HFFc6 (cell line): ENCODE results near the gene HDAC6. TPM values are rescaled to one million over a fixed set of nuclear protein-coding genes. Genes with fewer than 3 reads are reported as not detected.

Experiments
- DNase-seq: peaks from one replicate; pipeline ENCODE4 v3.0.0-alpha.2; 2018
- H3K27ac Mint-ChIP-seq: 2 replicates; pipeline ENCODE4 v1.8.0; 2020; ENCODE audit warnings: mild to moderate bottlenecking, mixed read lengths
- H3K27me3 Mint-ChIP-seq: 2 replicates; pipeline ENCODE4 v1.8.0; 2021; ENCODE audit warnings: mild to moderate bottlenecking, moderate library complexity, mixed read lengths; ENCODE audit not compliant: insufficient read depth
- H3K36me3 Mint-ChIP-seq: 2 replicates; pipeline ENCODE4 v1.8.0; 2021; ENCODE audit warnings: low read depth, mixed read lengths
- H3K4me1 Mint-ChIP-seq: 2 replicates; pipeline ENCODE4 v1.8.0; 2020; ENCODE audit warnings: low read depth, mixed read lengths
- H3K4me3 Mint-ChIP-seq: 2 replicates; pipeline ENCODE4 v1.8.0; 2020; ENCODE audit warnings: mild to moderate bottlenecking, moderate library complexity, mixed read lengths
- H3K9me3 Mint-ChIP-seq: 2 replicates; pipeline ENCODE4 v1.8.0; 2020; ENCODE audit warnings: mild to moderate bottlenecking, mixed read lengths
- total RNA-seq, 6 experiments: library from RNA; stranded (reverse); fragmentation: NEBNext Ultra II Directional; extraction: Animal tissue kit (Norgen Biotek cat#: 25700); gene quantifications; 2 replicates in 1 of 6; 3 replicates in 5 of 6; pipeline ENCODE4 v1.2.3, GENCODE V29; 2021
- TF ChIP-seq, protein P1 (sequence below): fragments of 200-600 bp; sonication (generic); IDR thresholded peaks from 2 replicates; pipeline ENCODE4 v1.5.0; 2021; ENCODE audit warnings: antibody characterized with exemption, mild to moderate bottlenecking

The HDAC6 gene
- total RNA-seq, 6 experiments from 2014 or later = 22.4 to 30.8 (median 27.1) TPM

DNA sequence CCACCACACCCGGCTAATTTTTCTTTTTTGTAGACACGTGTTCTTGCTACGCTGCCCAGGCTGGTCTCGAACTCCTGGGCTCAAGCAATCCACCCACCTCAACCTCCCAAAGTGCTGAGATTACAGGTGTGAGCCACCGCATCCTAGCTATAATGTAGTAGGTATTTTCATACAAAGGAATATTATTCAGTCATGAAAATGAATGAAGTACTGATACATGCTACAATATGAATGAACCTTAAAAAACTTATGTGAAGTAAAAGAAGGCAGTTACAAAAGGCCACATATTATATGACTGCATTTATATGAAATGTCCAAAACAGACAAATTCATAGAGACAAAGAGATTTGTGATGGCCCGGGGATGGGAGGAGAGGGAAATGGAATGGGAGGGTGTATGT, 20.2 kb upstream of the HDAC6 start:
- H3K27ac Mint-ChIP-seq = no peak overlapping the region
- peaks cover 9% of the 10 kb centered on the region; the same call in 1 of the 2 replicates for H3K27me3 Mint-ChIP-seq
- H3K9me3 Mint-ChIP-seq = no peaks in the 10 kb centered on the region
- H3K36me3 Mint-ChIP-seq = no peaks in the 10 kb centered on the region
- TF ChIP-seq, protein P1, sequence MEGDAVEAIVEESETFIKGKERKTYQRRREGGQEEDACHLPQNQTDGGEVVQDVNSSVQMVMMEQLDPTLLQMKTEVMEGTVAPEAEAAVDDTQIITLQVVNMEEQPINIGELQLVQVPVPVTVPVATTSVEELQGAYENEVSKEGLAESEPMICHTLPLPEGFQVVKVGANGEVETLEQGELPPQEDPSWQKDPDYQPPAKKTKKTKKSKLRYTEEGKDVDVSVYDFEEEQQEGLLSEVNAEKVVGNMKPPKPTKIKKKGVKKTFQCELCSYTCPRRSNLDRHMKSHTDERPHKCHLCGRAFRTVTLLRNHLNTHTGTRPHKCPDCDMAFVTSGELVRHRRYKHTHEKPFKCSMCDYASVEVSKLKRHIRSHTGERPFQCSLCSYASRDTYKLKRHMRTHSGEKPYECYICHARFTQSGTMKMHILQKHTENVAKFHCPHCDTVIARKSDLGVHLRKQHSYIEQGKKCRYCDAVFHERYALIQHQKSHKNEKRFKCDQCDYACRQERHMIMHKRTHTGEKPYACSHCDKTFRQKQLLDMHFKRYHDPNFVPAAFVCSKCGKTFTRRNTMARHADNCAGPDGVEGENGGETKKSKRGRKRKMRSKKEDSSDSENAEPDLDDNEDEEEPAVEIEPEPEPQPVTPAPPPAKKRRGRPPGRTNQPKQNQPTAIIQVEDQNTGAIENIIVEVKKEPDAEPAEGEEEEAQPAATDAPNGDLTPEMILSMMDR = no peak
- no peak for DNase-seq
- H3K4me1 Mint-ChIP-seq = no peaks in the 10 kb centered on the region
- H3K4me3 Mint-ChIP-seq = no peak overlapping the region

DNA sequence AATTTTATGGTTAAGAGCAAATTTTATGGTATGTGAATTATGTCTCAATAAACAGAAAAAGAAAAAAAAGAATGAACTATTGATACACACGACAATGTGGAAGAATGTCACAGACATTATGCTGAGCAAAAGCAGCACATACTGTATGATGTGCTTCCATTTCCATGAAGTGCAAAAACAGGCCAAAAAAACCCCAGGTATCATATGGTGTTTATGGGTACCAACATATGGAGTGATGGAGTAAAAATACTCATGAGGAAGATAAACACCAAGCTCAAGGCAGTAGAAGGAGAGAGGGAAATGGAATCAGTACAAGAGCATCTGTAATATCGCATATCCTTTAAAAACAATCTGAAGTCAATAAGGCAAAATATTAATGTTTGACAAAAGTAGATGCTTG, 19.7 kb upstream of the HDAC6 start:
- H3K4me1 Mint-ChIP-seq = no peaks in the 10 kb centered on the region
- H3K4me3 Mint-ChIP-seq = no peak overlapping the region
- TF ChIP-seq, protein P1 = no peak
- DNase-seq = no peak
- H3K27ac Mint-ChIP-seq = no peak overlapping the region
- H3K36me3 Mint-ChIP-seq = no peaks in the 10 kb centered on the region
- no peaks in the 10 kb centered on the region for H3K9me3 Mint-ChIP-seq
- H3K27me3 Mint-ChIP-seq = peaks cover 7% of the 10 kb centered on the region

DNA sequence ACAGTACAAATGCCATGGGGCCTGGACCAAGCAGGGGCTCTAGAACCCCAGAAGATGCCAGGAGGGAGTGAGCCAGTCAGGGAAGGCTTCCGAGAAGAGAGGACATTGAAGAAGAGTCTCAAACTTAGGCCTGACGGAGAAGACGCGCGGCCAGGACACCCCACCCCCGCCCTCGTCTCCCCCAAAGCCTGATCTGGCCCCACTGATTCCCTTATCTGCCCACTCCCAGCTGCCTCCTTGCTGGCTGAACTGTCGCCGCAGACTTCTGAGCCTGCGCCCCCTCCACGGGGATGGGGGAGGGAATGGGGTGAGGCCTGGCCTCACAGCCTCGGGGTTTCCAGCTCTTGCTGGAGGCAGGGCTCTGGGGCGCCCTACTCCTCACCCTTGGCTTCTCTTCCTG, 19.1 kb upstream of the HDAC6 start:
- no peaks in the 10 kb centered on the region for H3K9me3 Mint-ChIP-seq
- no peaks in the 10 kb centered on the region for H3K4me1 Mint-ChIP-seq
- no peak for DNase-seq
- H3K27me3 Mint-ChIP-seq = peaks cover 11% of the 10 kb centered on the region
- no peaks in the 10 kb centered on the region for H3K36me3 Mint-ChIP-seq
- no peak overlapping the region for H3K27ac Mint-ChIP-seq
- TF ChIP-seq, protein P1 = no peak
- H3K4me3 Mint-ChIP-seq = no peak overlapping the region

DNA sequence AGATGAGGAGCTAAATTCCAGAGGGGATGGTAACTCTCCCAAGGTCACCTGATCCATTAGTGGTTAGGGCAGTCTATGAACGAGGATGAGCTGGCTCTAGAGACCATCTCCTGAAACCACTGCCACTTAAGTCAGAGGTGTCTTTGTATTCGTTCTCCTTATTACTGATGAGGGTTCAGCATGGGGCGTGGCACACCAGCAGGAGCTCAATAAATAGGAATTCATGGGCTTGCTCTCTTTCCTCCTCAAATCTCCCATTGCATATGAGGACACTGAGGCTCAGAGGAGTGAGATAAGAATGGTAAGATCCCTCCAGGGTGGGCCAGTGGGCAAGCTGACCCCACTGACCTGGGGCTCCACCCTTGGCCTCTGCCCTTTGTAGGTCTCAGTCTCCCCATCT, 17.1 kb upstream of the HDAC6 start:
- Mint-ChIP-seq H3K9me3 (no peaks in the 10 kb centered on the region), H3K27me3 (peaks cover 17% of the 10 kb centered on the region), H3K4me3 (no peak overlapping the region), H3K27ac (no peak overlapping the region), H3K36me3 (no peaks in the 10 kb centered on the region), H3K4me1 (no peaks in the 10 kb centered on the region)
- TF ChIP-seq, protein P1 = no peak
- no peak for DNase-seq

DNA sequence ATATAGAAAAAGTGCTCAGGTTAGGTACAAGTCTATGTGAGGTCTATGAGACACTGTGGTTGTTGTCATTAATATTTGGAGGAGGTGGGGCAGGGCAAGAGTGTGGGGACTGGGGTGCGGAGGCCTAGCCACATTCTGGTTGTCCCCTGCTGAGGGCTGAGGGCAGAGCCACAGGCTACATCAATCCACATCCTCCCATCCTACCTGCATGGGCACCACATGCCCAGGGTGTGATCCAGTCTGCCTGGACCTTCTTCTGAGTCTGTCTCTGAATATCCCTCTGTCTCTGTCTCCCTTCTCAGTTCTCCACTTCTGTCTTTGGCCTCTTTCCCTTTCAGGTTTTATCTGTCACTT, 16.7 kb upstream of the HDAC6 start:
- H3K27me3 Mint-ChIP-seq = peaks cover 19% of the 10 kb centered on the region
- no peak overlapping the region for H3K27ac Mint-ChIP-seq
- DNase-seq = no peak
- H3K9me3 Mint-ChIP-seq = no peaks in the 10 kb centered on the region
- no peaks in the 10 kb centered on the region for H3K4me1 Mint-ChIP-seq
- TF ChIP-seq, protein P1 = no peak
- no peak overlapping the region for H3K4me3 Mint-ChIP-seq
- H3K36me3 Mint-ChIP-seq = no peaks in the 10 kb centered on the region
